T-helper 1 cell treated with Interleukin-12 subunit alpha and Interleukin-12 subunit beta and Interleukin-4 antibody, amounts not matched to agents 30 ng/mL and 1 ng/mL, for 36 hours (primary cell): ENCODE data around the gene ST6GALNAC5. TPM values are rescaled to one million over a fixed set of nuclear protein-coding genes. Genes with fewer than 3 reads are reported as not detected.
"Not testable (repeated sequence)": the region's sequence is repeated elsewhere in the genome, so short reads cannot be mapped to it uniquely, and the experiment has no call there.

Source experiments
- intact Hi-C: fragments of 100-400 bp; cut with micrococcal nuclease; formaldehyde crosslinking; loops from one replicate; pipeline ENCODE4 v1.15.1; 2024
- total RNA-seq: library from RNA; stranded (reverse); gene quantifications from 2 replicates; pipeline ENCODE4 v1.2.3, GENCODE V29; 2022

Gene ST6GALNAC5
- total RNA-seq, 1 donor from 2014 or later: not detected

GRCh38 chr1:76933847-76934815 lies 66.9 kb downstream of the ST6GALNAC5 start:
- intact Hi-C loops: no loop called here

GRCh38 chr1:76938304-76938703 lies 71.0 kb downstream of the ST6GALNAC5 start:
- intact Hi-C loops: no loop called here

- intact Hi-C loops: no loop called here
Measured at GRCh38 chr1:76939050-76939816, 72.0 kb downstream of the ST6GALNAC5 start.

- intact Hi-C loops: no loop called here
Measured at GRCh38 chr1:76939817-76940216, 72.5 kb downstream of the ST6GALNAC5 start.

GRCh38 chr1:76940571-76941335 lies 73.5 kb downstream of the ST6GALNAC5 start:
- intact Hi-C loops: no loop called here

GRCh38 chr1:76942549-76942948 lies 75.3 kb downstream of the ST6GALNAC5 start:
- intact Hi-C loops: no loop called here

GRCh38 chr1:76944942-76945341 lies 77.7 kb downstream of the ST6GALNAC5 start:
- intact Hi-C loops: no loop called here

GRCh38 chr1:76948846-76949245 lies 81.6 kb downstream of the ST6GALNAC5 start:
- intact Hi-C loops: no loop called here

GRCh38 chr1:76949503-76949902 lies 82.2 kb downstream of the ST6GALNAC5 start:
- intact Hi-C loops: no loop called here

GRCh38 chr1:76950306-76950705 lies 83.0 kb downstream of the ST6GALNAC5 start:
- intact Hi-C loops: no loop called here

- intact Hi-C loops: no loop called here
Measured at GRCh38 chr1:76951153-76951552, 83.9 kb downstream of the ST6GALNAC5 start.

- intact Hi-C loops: no loop called here
Measured at GRCh38 chr1:76955652-76956051, 88.4 kb downstream of the ST6GALNAC5 start.

- intact Hi-C loops: no loop called here
Measured at GRCh38 chr1:76957961-76958360, 90.7 kb downstream of the ST6GALNAC5 start.

- intact Hi-C loops: no loop called here
Measured at GRCh38 chr1:76958828-76959227, 91.5 kb downstream of the ST6GALNAC5 start.

- intact Hi-C loops: no loop called here
Measured at GRCh38 chr1:76959556-76959955, 92.3 kb downstream of the ST6GALNAC5 start.

- intact Hi-C loops: no loop called here
Measured at GRCh38 chr1:76961181-76961819, 94.0 kb downstream of the ST6GALNAC5 start.

GRCh38 chr1:76961820-76962207 lies 94.5 kb downstream of the ST6GALNAC5 start:
- intact Hi-C loops: no loop called here

- intact Hi-C loops: not testable (repeated sequence)
Measured at GRCh38 chr1:76981267-76981666, 114.0 kb downstream of the ST6GALNAC5 start.

- intact Hi-C loops: no loop called here
Measured at GRCh38 chr1:76989976-76990375, 122.7 kb downstream of the ST6GALNAC5 start.

- intact Hi-C loops: no loop called here
Measured at GRCh38 chr1:76993036-76993435, 125.8 kb downstream of the ST6GALNAC5 start.
